DOHH2 (cell line): ENCODE measurements around the gene CCDC117.

Experiments
- H3F3A ChIP-seq: fragments of 200-600 bp; sonication (generic), shearing (Covaris generic); 2 replicates; pipeline ENCODE4 v1.6.0; 2016; ENCODE audit warnings: antibody characterized with exemption, mild to moderate bottlenecking; ENCODE audit not compliant: control insufficient read depth, insufficient read depth
- H3K27ac ChIP-seq: fragments of 200-600 bp; sonication (generic); 2 replicates; pipeline ENCODE4 v1.5.1; 2014; ENCODE audit warnings: low read depth, mild to moderate bottlenecking, low read length, moderate library complexity
- H3K27me3 ChIP-seq: fragments of 200-600 bp; sonication (generic); 2 replicates; pipeline ENCODE4 v1.6.1; 2014; ENCODE audit warnings: mild to moderate bottlenecking, low read length, mixed read lengths; ENCODE audit not compliant: control insufficient read depth
- H3K36me3 ChIP-seq: fragments of 200-600 bp; sonication (generic); 2 replicates; pipeline ENCODE4 v1.6.1; 2014; ENCODE audit warnings: mild to moderate bottlenecking, low read length, moderate library complexity, mixed read lengths; ENCODE audit not compliant: control insufficient read depth
- H3K4me1 ChIP-seq: fragments of 200-600 bp; sonication (generic); 2 replicates; pipeline ENCODE4 v1.6.1; 2014; ENCODE audit warnings: mild to moderate bottlenecking, low read length, mixed read lengths; ENCODE audit not compliant: control insufficient read depth
- H3K4me2 ChIP-seq: fragments of 200-600 bp; sonication (generic); 2 replicates; pipeline ENCODE4 v1.6.0; 2014; ENCODE audit warnings: mild to moderate bottlenecking, low read length, moderate library complexity
- H3K4me3 ChIP-seq: fragments of 200-600 bp; sonication (generic); 2 replicates; pipeline ENCODE4 v1.5.1; 2014; ENCODE audit warnings: mild to moderate bottlenecking, low read length, mixed read lengths
- H3K79me2 ChIP-seq: fragments of 200-600 bp; sonication (generic); 2 replicates; pipeline ENCODE4 v1.6.1; 2014; ENCODE audit warnings: mild to moderate bottlenecking, low read length, mixed read lengths; ENCODE audit not compliant: control insufficient read depth
- H3K9me2 ChIP-seq: fragments of 200-600 bp; sonication (generic); replicated peaks from 2 replicates; pipeline ENCODE4 v1.6.1; 2014; ENCODE audit warnings: mild to moderate bottlenecking, low read length, mixed read lengths; ENCODE audit not compliant: control insufficient read depth
- H3K9me3 ChIP-seq: fragments of 200-600 bp; sonication (generic); 2 replicates; pipeline ENCODE4 v1.6.1; 2014; ENCODE audit warnings: antibody characterized with exemption, low read length, mixed read lengths; ENCODE audit not compliant: control insufficient read depth, insufficient read depth
- H4K20me1 ChIP-seq: fragments of 200-600 bp; sonication (generic); 2 replicates; pipeline ENCODE4 v1.6.0; 2014; ENCODE audit warnings: low read depth, mild to moderate bottlenecking, antibody characterized with exemption, low read length, moderate library complexity; ENCODE audit not compliant: control insufficient read depth, insufficient read depth
- EZH2phosphoT487 ChIP-seq: fragments of 200-600 bp; sonication (generic); IDR thresholded peaks from 2 replicates; pipeline ENCODE4 v1.6.1; 2017; ENCODE audit warnings: borderline replicate concordance, mild to moderate bottlenecking, antibody characterized with exemption, low read length, moderate library complexity, mixed read lengths
- TF ChIP-seq, protein P1 (sequence below): fragments of 200-600 bp; sonication (generic); IDR thresholded peaks from one replicate; pipeline ENCODE4 v1.5.1; 2014; ENCODE audit warnings: antibody characterized with exemption, mild to moderate bottlenecking, low read depth, low read length; ENCODE audit not compliant: poor library complexity, severe bottlenecking

CCDC117 gene

DNA sequence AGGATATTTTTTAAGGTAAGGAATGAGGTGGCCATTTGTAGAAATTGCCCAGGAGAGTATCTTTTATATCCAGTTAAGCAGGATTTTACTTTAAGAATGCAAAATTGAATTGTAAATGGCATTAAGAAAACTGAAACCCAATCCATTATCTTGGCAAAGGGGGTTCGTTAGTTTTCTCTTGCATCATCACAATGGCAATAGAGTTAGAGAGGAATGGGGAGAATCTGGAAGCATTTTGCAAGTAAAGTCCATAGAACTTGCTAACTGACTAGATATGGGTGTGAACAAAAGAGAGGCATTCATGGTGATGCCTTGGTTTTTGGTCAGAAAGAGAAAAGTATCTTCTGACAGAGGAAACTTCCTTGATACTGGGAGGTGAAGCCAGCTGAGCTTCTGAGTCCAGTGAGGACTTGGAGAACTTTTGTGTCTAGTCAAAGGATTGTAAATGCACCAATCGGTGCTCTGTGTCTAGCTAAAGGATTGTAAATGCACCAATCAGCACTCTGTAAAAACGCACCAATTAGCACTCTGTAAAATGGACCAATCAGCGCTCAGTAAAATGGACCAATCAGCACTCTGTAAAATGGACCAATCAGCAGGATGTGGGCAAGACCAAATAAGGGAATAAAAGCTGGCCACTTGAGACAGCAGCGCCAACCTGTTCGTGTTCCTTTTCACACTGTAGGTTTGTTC is 3.6 kb upstream of the CCDC117 start:
- Histone ChIP-seq H3K9me2 (no peaks in the 10 kb centered on the region), H3K9me3 (0 out of 2 replicates have a peak, but pooled peaks cover 9% of the 10 kb centered on the region), H3K79me2 (peaks cover 9% of the 10 kb centered on the region), H4K20me1 (no peaks in the 10 kb centered on the region), H3F3A (0 out of 2 replicates have a peak, but pooled peaks cover 2% of the 10 kb centered on the region), H3K27me3 (no peaks in the 10 kb centered on the region), H3K4me3 (no peak overlapping the region), H3K4me2 (no peak overlapping the region), H3K4me1 (peaks cover 28% of the 10 kb centered on the region), H3K36me3 (peaks cover 7% of the 10 kb centered on the region), H3K27ac (no peak overlapping the region)
- TF ChIP-seq, protein P1, sequence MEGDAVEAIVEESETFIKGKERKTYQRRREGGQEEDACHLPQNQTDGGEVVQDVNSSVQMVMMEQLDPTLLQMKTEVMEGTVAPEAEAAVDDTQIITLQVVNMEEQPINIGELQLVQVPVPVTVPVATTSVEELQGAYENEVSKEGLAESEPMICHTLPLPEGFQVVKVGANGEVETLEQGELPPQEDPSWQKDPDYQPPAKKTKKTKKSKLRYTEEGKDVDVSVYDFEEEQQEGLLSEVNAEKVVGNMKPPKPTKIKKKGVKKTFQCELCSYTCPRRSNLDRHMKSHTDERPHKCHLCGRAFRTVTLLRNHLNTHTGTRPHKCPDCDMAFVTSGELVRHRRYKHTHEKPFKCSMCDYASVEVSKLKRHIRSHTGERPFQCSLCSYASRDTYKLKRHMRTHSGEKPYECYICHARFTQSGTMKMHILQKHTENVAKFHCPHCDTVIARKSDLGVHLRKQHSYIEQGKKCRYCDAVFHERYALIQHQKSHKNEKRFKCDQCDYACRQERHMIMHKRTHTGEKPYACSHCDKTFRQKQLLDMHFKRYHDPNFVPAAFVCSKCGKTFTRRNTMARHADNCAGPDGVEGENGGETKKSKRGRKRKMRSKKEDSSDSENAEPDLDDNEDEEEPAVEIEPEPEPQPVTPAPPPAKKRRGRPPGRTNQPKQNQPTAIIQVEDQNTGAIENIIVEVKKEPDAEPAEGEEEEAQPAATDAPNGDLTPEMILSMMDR, result no peak
- TF ChIP-seq EZH2phosphoT487, result no peak

DNA sequence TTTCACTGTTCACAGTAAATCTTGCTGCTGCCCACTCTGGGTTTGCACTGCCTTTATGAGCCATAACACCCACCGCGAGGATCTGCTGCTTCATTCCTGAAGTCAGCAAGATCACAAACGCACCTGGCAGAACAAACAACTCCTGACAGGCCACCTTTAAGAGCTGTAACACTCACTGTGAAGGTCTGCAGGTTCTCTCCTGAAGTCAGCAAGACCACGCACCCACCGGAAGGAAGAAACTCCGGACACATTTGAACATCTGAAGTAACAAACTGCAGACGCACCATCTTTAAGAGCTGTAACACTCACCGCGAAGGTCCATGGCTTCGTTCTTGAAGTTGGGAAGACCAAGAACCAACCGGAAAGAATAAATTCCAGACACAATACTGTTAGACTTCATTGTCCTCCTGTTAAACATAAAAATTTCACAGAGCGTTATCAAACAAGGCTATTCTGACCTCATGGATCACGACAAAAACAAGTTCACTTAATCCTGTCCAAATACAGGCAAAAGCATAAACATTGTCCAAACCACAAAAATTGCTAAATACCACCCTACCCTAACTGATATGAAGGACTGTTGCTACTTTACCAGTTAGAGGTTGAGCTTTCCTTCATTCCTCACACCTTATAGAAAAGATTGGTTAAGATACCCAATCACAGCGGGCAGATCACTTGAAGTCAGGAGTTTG is 3.0 kb upstream of the CCDC117 start:
- Histone ChIP-seq H3K27ac (no peak overlapping the region), H3K4me2 (no peak overlapping the region), H4K20me1 (no peaks in the 10 kb centered on the region), H3K9me2 (no peaks in the 10 kb centered on the region), H3K9me3 (0 out of 2 replicates have a peak, but pooled peaks cover 9% of the 10 kb centered on the region), H3K4me3 (no peak overlapping the region), H3K36me3 (peaks cover 11% of the 10 kb centered on the region), H3K79me2 (peaks cover 16% of the 10 kb centered on the region), H3K27me3 (no peaks in the 10 kb centered on the region), H3K4me1 (peaks cover 35% of the 10 kb centered on the region), H3F3A (0 out of 2 replicates have a peak, but pooled peaks cover 2% of the 10 kb centered on the region)
- TF ChIP-seq, protein P1, result no peak
- TF ChIP-seq EZH2phosphoT487, result no peak

DNA sequence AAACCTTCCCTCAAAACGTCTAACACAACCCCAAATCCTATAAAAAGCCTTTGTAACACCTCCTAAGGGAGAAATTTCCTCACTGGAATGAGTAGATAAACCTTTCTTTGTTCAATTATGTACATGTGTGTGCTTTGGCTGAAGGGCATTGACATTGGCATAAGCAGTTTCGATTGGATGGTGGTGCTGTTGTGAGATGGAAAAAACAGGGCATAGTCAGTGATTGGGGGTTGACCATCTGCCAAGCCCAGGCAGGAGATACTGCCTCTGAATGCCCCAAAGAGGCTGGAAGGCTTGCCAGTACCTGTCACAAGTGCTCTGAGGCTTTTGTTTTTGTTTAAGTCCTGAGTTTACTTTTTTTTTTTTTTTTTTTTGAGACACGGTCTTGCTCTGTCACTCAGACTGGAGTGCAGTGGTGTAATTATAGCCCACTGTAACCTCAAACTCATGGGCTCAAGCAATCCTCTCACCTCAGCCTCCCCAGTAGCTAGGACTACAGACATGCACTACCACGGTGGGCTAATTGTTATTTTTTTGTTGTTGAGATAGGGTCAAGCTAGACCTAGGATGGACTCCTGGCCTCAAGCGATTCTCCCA is 1.2 kb upstream of the CCDC117 start:
- H3K27me3 ChIP-seq, result no peaks in the 10 kb centered on the region
- H3K79me2 ChIP-seq, result peaks cover 34% of the 10 kb centered on the region
- H3K9me2 ChIP-seq, result no peaks in the 10 kb centered on the region
- H3K4me1 ChIP-seq, result peaks cover 35% of the 10 kb centered on the region
- H3F3A ChIP-seq, result 0 out of 2 replicates have a peak, but pooled peaks cover 2% of the 10 kb centered on the region
- H3K4me3 ChIP-seq, result no peak overlapping the region
- no peak overlapping the region for H3K27ac ChIP-seq
- 0 out of 2 replicates have a peak, but pooled peaks cover 9% of the 10 kb centered on the region for H3K9me3 ChIP-seq
- no peak overlapping the region for H3K4me2 ChIP-seq
- H4K20me1 ChIP-seq, result no peaks in the 10 kb centered on the region
- H3K36me3 ChIP-seq, result peaks cover 27% of the 10 kb centered on the region
- TF ChIP-seq EZH2phosphoT487, result no peak
- TF ChIP-seq, protein P1, result no peak
